ENCODE measurements around the gene RPL10A.

RPL10A gene

DNA sequence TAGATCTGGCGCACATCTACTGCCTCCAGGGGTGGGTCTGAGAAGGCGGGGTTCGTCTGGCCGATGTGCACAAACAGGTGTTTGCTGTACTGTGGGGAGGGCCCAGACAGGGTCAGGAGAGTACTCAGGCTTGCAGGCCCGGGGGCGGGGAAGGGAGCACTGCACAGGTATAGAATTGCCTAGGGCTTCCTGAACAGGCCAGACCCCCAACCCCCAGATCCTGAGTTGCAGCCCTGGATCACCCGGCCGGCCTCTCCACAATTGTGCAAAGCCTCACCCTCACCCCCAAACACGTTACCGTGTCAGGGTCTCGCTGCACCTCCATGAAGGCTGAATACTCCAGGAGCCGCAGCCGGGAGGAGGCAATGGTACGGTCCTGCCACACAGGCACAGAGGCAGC lies 7.8 kb downstream of the RPL10A start:
- no peak for FAIRE-seq

GRCh38 chr6:35477028-35477427 lies 8.8 kb downstream of the RPL10A start:
- FAIRE-seq, result no peak

GRCh38 chr6:35477551-35478179 lies 9.5 kb downstream of the RPL10A start:
- no peak for FAIRE-seq

- FAIRE-seq, result no peak
Measured at GRCh38 chr6:35478259-35478658, 10.1 kb downstream of the RPL10A start.

GRCh38 chr6:35480176-35480575 lies 12.0 kb downstream of the RPL10A start:
- FAIRE-seq, result no peak

- no peak for FAIRE-seq
Measured at GRCh38 chr6:35481226-35481625, 13.0 kb downstream of the RPL10A start.

- no peak for FAIRE-seq
Measured at GRCh38 chr6:35483062-35483461, 14.9 kb downstream of the RPL10A start.

DNA sequence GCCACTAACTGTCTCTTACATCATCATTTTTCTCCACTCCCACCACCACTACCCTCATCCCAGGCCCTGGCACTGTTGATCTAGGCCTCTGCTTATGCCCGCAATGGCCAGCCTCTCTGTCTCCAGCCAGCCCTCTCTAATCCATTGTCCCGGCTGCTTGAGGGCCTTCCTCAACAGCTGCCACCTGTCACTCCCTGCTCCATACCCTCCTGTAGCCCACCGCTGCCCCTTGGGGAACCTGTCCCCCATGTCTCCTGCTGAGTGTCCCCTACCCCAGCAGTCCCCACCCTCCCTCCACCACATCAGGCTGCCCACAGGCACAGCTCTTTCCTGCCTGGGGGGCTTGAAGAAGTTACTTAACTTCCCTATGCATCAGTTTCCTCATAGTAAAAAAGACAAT lies 15.3 kb downstream of the RPL10A start:
- no peak for FAIRE-seq

GRCh38 chr6:35483893-35484645 lies 15.9 kb downstream of the RPL10A start:
- no peak for FAIRE-seq

DNA sequence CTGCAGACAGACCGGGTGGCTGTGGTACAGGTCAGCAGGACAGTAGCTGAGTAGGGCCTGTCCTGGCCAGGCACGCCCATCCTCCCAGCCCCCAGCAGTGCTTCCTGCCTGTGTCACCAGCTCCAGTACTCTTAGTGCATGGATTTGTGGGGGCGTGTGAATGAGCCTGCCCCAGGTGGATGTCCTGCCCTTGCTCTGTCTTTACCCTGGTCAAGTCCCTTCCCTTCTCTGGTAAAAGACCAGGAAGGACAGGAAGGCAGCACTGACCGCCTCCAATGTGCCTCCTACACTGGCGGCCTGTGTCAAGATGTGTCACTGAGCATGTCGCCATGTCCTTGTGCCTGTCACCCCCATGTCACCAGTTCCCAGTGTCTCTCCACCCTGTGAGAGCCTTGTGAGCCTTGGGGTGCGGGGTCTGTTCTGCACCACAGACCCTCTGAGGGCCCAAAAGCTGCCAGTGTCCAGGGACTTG lies 16.8 kb downstream of the RPL10A start:
- no peak for FAIRE-seq

- no peak for FAIRE-seq
Measured at GRCh38 chr6:35485402-35485877, 17.2 kb downstream of the RPL10A start.

GRCh38 chr6:35486005-35486925 lies 18.1 kb downstream of the RPL10A start:
- no peak for FAIRE-seq

DNA sequence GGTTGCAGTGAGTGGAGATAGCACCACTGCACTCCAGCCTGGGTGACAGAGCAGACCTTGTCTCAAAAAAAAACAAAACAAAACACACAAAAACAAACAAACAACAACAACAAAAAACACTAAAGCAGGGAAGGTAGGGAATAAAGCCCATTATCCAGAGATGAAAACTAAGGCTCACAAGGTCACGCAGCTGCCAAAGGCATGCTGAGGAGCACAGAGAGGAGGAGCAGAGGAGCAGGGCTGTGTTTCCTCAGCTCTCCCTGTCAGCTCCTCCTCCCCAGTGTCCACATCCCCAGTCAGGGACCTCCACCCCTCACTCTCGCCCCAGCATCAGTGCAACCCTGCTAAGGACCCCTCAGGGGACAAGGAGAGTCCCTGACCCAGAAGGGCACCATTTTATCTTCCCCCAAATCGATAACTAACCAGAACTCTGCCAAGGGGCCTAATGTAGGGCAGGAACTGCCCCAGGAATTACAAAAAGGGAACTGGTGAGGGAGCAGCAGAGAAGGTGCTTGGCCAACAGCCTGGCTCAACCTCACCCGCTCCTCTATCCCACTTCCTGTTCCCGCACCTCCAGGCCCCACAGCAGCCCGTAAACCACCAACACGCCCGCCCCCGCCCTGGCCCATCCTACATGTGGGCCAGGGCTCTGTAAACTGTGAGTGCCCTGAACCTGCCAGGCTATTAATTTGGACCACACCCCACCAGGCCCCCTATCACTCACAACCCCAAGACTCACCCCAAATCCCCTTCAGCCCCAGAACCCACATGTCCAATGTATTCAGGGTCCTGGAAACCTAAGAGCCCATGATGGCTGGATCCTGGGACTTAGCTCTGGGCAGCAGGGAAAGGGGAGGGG lies 19.7 kb downstream of the RPL10A start:
- no peak for FAIRE-seq

- no peak for FAIRE-seq
Measured at GRCh38 chr6:35488517-35488862, 20.3 kb downstream of the RPL10A start.

GRCh38 chr6:35489066-35489465 lies 20.9 kb downstream of the RPL10A start:
- FAIRE-seq, result no peak

DNA sequence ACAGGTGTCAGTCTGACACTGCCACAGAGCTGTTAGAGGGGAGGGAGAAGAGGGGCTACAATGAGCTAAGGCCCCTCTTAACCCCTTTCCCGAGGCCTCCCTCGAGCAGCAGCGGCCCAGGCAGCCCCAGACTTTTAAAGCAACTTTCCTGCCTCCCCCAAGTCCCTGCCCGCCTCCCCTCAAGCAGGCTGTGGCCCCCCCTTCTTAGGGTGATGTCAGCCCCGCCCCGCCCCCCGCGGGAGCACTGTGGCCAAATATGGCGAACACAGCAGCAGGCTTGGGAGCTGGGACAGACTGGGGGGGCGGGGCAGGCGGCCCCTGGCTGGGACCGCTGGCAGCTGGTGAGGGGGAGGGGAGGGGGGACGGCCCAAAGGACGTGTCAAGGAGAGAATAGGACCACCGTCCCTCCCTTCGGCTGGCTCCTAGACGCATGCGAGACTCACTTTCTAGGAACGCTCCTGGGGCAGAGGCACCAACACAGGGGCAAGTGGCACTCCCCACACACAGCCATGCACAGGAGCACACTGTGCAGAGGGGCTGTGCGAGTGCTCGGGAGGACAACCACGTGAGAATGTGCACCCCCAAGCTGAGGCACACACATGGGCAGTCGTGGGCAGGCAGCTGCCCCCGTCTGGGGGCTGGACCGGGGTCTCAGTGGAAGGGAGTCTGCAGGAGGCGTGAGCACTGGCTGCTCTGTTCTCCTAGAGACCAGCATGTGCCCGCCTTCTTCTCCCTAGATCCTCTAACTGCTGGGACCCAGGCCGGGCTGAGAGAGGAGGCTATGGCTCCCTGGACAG lies 22.0 kb downstream of the RPL10A start:
- no peak for FAIRE-seq

DNA sequence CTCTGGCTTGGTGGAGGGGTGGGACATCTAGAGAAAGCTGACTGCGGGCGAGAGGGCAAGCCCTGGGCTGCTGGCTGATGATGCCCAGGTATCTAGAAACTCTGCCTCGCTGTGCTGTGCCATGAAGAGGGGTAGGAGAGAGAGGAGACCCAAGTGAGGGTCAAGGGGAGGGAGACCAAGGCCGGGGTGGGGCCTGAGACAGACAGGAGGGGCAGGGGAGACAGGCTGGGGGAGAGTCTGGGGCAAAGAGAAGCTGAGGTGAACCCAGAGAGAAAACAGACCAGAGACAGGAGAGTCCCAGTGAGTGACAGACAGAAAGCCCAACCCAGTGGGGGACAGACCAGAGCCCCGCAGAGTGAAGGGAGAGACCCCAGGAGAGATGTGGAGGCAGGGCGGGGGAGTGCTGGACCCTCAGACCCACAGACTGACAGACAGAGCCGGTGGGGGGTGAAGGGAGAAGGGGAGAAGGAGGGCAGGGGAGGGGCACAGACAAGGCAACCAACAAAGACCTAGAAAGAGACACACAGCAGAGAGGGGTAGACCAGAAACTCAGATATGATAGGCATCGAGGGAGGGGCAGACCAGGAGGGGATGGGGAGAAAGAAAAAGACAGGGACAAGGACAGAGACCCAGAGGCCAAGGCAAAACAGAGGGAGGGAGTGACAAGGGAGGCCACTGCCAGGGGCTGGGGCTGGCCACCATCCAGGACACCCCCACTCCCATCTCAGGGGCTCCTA lies 22.8 kb downstream of the RPL10A start:
- no peak for FAIRE-seq

GRCh38 chr6:35491558-35492257 lies 23.5 kb downstream of the RPL10A start:
- FAIRE-seq, result no peak

- FAIRE-seq, result no peak
Measured at GRCh38 chr6:35492258-35492973, 24.2 kb downstream of the RPL10A start.

DNA sequence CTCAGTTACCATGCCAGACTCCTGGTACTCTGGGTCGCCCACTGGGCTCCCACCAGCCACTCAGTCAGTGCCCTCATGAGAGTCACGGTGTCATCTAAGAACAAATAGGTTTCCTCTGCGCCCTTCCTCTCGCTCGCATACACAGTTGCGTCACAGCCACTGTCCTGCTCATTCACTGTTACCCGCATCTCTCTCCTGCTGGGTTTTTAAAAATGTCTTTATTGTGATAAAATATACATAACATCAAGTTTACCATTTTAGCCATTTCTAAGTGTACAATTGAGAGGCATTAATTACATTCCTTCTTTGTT lies 24.7 kb downstream of the RPL10A start:
- no peak for FAIRE-seq
